ENCODE results near the gene TEKT5. TPM values are rescaled to one million over a fixed set of nuclear protein-coding genes. Genes with fewer than 3 reads are reported as not detected.

The TEKT5 gene
- total RNA-seq, 1 donor from 2014 or later, result 0.29 TPM

- TF ChIP-seq CTCF (IDR thresholded peaks at IDR 0.05; ENCODE audit: unreplicated experiment), result no peak
- no peaks in the 10 kb centered on the region for H3K27me3 Mint-ChIP-seq
- H3K9me3 Mint-ChIP-seq (ENCODE audit: low read depth), result peaks cover 3% of the 10 kb centered on the region
- H3K4me3 Mint-ChIP-seq (ENCODE audit: low read depth), result no peak overlapping the region
- H3K27ac Mint-ChIP-seq, result no peak overlapping the region
- no peaks in the 10 kb centered on the region for H3K36me3 Mint-ChIP-seq (ENCODE audit: insufficient read depth)
- no peak for DNase-seq (ENCODE audit: low spot score, unreplicated experiment)
- no peaks in the 10 kb centered on the region for H3K4me1 Mint-ChIP-seq (ENCODE audit: low read depth)
These were observed 841 bp downstream of the TEKT5 start for GRCh38 chr16:10693889-10694288.

- no peak for DNase-seq (ENCODE audit: low spot score, unreplicated experiment)
- no peaks in the 10 kb centered on the region for H3K36me3 Mint-ChIP-seq (ENCODE audit: insufficient read depth)
- no peak overlapping the region for H3K27ac Mint-ChIP-seq
- no peak overlapping the region for H3K4me3 Mint-ChIP-seq (ENCODE audit: low read depth)
- no peak for TF ChIP-seq CTCF (IDR thresholded peaks at IDR 0.05; ENCODE audit: unreplicated experiment)
- H3K9me3 Mint-ChIP-seq (ENCODE audit: low read depth), result peaks cover 3% of the 10 kb centered on the region
- no peaks in the 10 kb centered on the region for H3K27me3 Mint-ChIP-seq
- H3K4me1 Mint-ChIP-seq (ENCODE audit: low read depth), result peaks cover 2% of the 10 kb centered on the region
These were observed 2.3 kb downstream of the TEKT5 start for GRCh38 chr16:10692470-10692869.

GRCh38 chr16:10688726-10689125 lies 6.0 kb downstream of the TEKT5 start:
- H3K4me1 Mint-ChIP-seq (ENCODE audit: low read depth), result peaks cover 2% of the 10 kb centered on the region
- peaks cover 3% of the 10 kb centered on the region for H3K9me3 Mint-ChIP-seq (ENCODE audit: low read depth)
- peaks cover 3% of the 10 kb centered on the region for H3K27me3 Mint-ChIP-seq
- no peak for DNase-seq (ENCODE audit: low spot score, unreplicated experiment)
- H3K36me3 Mint-ChIP-seq (ENCODE audit: insufficient read depth), result no peaks in the 10 kb centered on the region
- no peak for TF ChIP-seq CTCF (IDR thresholded peaks at IDR 0.05; ENCODE audit: unreplicated experiment)
- H3K27ac Mint-ChIP-seq, result no peak overlapping the region
- no peak overlapping the region for H3K4me3 Mint-ChIP-seq (ENCODE audit: low read depth)

- peaks cover 3% of the 10 kb centered on the region for H3K27me3 Mint-ChIP-seq
- H3K4me3 Mint-ChIP-seq (ENCODE audit: low read depth), result no peak overlapping the region
- no peak overlapping the region for H3K27ac Mint-ChIP-seq
- peaks cover 3% of the 10 kb centered on the region for H3K9me3 Mint-ChIP-seq (ENCODE audit: low read depth)
- TF ChIP-seq CTCF (IDR thresholded peaks at IDR 0.05; ENCODE audit: unreplicated experiment), result no peak
- no peak for DNase-seq (ENCODE audit: low spot score, unreplicated experiment)
- H3K4me1 Mint-ChIP-seq (ENCODE audit: low read depth), result peaks cover 2% of the 10 kb centered on the region
- H3K36me3 Mint-ChIP-seq (ENCODE audit: insufficient read depth), result no peaks in the 10 kb centered on the region
These were observed 6.4 kb downstream of the TEKT5 start for GRCh38 chr16:10688291-10688690.

- no peak for DNase-seq (ENCODE audit: low spot score, unreplicated experiment)
- H3K36me3 Mint-ChIP-seq (ENCODE audit: insufficient read depth), result no peaks in the 10 kb centered on the region
- H3K9me3 Mint-ChIP-seq (ENCODE audit: low read depth), result no peaks in the 10 kb centered on the region
- no peak for TF ChIP-seq CTCF (IDR thresholded peaks at IDR 0.05; ENCODE audit: unreplicated experiment)
- H3K4me1 Mint-ChIP-seq (ENCODE audit: low read depth), result peaks cover 2% of the 10 kb centered on the region
- H3K27me3 Mint-ChIP-seq, result peaks cover 5% of the 10 kb centered on the region
- no peak overlapping the region for H3K27ac Mint-ChIP-seq
- H3K4me3 Mint-ChIP-seq (ENCODE audit: low read depth), result no peak overlapping the region
These were observed 9.0 kb downstream of the TEKT5 start for GRCh38 chr16:10685709-10686108.

All from progenitor cell of endocrine pancreas (in vitro differentiated cells).